PFSK-1 (cell line): ENCODE results near the gene GRIN2A.

Experiments
- REST ChIP-seq, 2 experiments: IDR thresholded peaks; 2 replicates each; pipeline versions ENCODE4 v1.6.1 to v1.8.0; 2011 to 2012; ENCODE audit warnings: low read depth in 2 of 2, low read length in 2 of 2, control low read depth in 1 of 2, inconsistent platforms in 1 of 2, mild to moderate bottlenecking in 1 of 2, moderate library complexity in 1 of 2; ENCODE audit not compliant: insufficient read depth in 1 of 2
- TAF1 ChIP-seq: IDR thresholded peaks from 2 replicates; pipeline ENCODE4 v1.6.1; 2012; ENCODE audit warnings: low read length, control low read depth, borderline replicate concordance; ENCODE audit not compliant: insufficient read depth

- TF ChIP-seq TAF1 (no peak), REST (IDR thresholded peaks at IDR 0.05; ENCODE audit: insufficient read depth in 1 of 2, low read depth in 2 of 2, low read length in 2 of 2) (no peak)
These were observed 38.7 kb upstream of the GRIN2A start for GRCh38 chr16:10220942-10221341.
